ENCODE results near the gene YBX1. TPM values are rescaled to one million over a fixed set of nuclear protein-coding genes. Genes with fewer than 3 reads are reported as not detected.
"Not testable (repeated sequence)": the region's sequence is repeated elsewhere in the genome, so short reads cannot be mapped to it uniquely, and the experiment has no call there.

Gene YBX1
- total RNA-seq, 4 donors from 2014 or later: 377 to 579 (median 441) TPM

GRCh38 chr1:42679364-42679983, 2.7 kb upstream of the YBX1 start:
- Histone ChIP-seq H3K4me1 (peaks cover 0 to 37% (median 16%) of the 10 kb centered on the region in 4 donors), H3K27ac (no peak overlapping the region), H3K9me3 (no peaks in the 10 kb centered on the region), H3K36me3 (peaks cover 0 to 27% (median 9%) of the 10 kb centered on the region in 3 donors), H3K4me3 (no peak overlapping the region), H3K27me3 (no peaks in the 10 kb centered on the region)
- no peak for DNase-seq (ENCODE audit: low spot score in 2 of 2)
- TF ChIP-seq CTCF (IDR thresholded peaks at IDR 0.05): no peak
- WGBS, 2 donors: 78 to 85% methylated on average over 10 of the region's 10 CpGs

- 52 to 54% methylated on average over 2 of the region's 2 CpGs for WGBS, 2 donors
- H3K27ac ChIP-seq: no peak overlapping the region
- DNase-seq (ENCODE audit: low spot score in 2 of 2): no peak
- no peak for TF ChIP-seq CTCF (IDR thresholded peaks at IDR 0.05)
- no peak for TF ChIP-seq POLR2A (IDR thresholded peaks at IDR 0.05)
- no peak for TF ChIP-seq EP300 (IDR thresholded peaks at IDR 0.05)
- no peaks in the 10 kb centered on the region for H3K27me3 ChIP-seq
- no peak overlapping the region for H3K4me3 ChIP-seq
- H3K36me3 ChIP-seq: peaks cover 0 to 21% (median 7%) of the 10 kb centered on the region in 3 donors
- H3K9me3 ChIP-seq: no peaks in the 10 kb centered on the region
- H3K4me1 ChIP-seq: peaks cover 0 to 40% (median 22%) of the 10 kb centered on the region in 4 donors
These were observed 2.2 kb upstream of the YBX1 start for GRCh38 chr1:42680055-42680454.

GRCh38 chr1:42680921-42681683, 1.1 kb upstream of the YBX1 start:
- 5 to 6% methylated on average over 18 of the region's 18 CpGs for WGBS, 2 donors
- H3K27me3 ChIP-seq: no peaks in the 10 kb centered on the region
- no peaks in the 10 kb centered on the region for H3K9me3 ChIP-seq
- H3K36me3 ChIP-seq: peaks cover 0 to 10% (median 0%) of the 10 kb centered on the region in 3 donors
- H3K4me1 ChIP-seq: peaks cover 0 to 50% (median 32%) of the 10 kb centered on the region in 4 donors
- no peak for DNase-seq (ENCODE audit: low spot score in 2 of 2)
- H3K27ac ChIP-seq: peak overlapping the region; percentile 92 to 98 (median 97)
- TF ChIP-seq POLR2A (IDR thresholded peaks at IDR 0.05): no peak
- no peak for TF ChIP-seq CTCF (IDR thresholded peaks at IDR 0.05)
- TF ChIP-seq EP300 (IDR thresholded peaks at IDR 0.05): no peak
- H3K4me3 ChIP-seq: peak overlapping the region; percentile 77 to 100 (median 96)

GRCh38 chr1:42682484-42682738, 193 bp downstream of the YBX1 start:
- DNase-seq (ENCODE audit: low spot score in 2 of 2); H3K27me3 ChIP-seq; H3K36me3 ChIP-seq; H3K9me3 ChIP-seq: not testable (repeated sequence)
- Histone ChIP-seq H3K27ac (peak overlapping the region; percentile 92 to 98 (median 97)), H3K4me1 (peaks cover 0 to 63% (median 43%) of the 10 kb centered on the region in 4 donors), H3K4me3 (peak overlapping the region; percentile 58 to 100 (median 96))
- WGBS, 2 donors: 0 to 2% methylated on average over 8 to 21 of the region's 33 CpGs

GRCh38 chr1:42682739-42683531, 717 bp downstream of the YBX1 start:
- Histone ChIP-seq H3K4me1 (peaks cover 0 to 69% (median 43%) of the 10 kb centered on the region in 4 donors), H3K27me3 (no peaks in the 10 kb centered on the region), H3K9me3 (no peaks in the 10 kb centered on the region), H3K4me3 (peak overlapping the region; percentile 58 to 100 (median 96)), H3K27ac (peak overlapping the region; percentile 92 to 98 (median 97)), H3K36me3 (no peaks in the 10 kb centered on the region)
- TF ChIP-seq POLR2A (IDR thresholded peaks at IDR 0.05) (peak; percentile 21 to 38), CTCF (IDR thresholded peaks at IDR 0.05) (peak in 1 of 5 experiments; percentile 21), EP300 (IDR thresholded peaks at IDR 0.05) (peak in 1 of 2 donors; percentile 76)
- DNase-seq (ENCODE audit: low spot score in 2 of 2): peak; percentile 48 to 50
- 0 to 1% methylated on average over 10 to 64 of the region's 103 CpGs for WGBS, 2 donors

Measured in tibial nerve (tissue), 4 donors.